Right kidney (tissue), 1 donor: ENCODE data around the gene ZNF524.

Source experiments
- DNase-seq: peaks from one replicate; pipeline ENCODE4 v3.0.0-alpha.2; 2016

ZNF524 gene

DNA sequence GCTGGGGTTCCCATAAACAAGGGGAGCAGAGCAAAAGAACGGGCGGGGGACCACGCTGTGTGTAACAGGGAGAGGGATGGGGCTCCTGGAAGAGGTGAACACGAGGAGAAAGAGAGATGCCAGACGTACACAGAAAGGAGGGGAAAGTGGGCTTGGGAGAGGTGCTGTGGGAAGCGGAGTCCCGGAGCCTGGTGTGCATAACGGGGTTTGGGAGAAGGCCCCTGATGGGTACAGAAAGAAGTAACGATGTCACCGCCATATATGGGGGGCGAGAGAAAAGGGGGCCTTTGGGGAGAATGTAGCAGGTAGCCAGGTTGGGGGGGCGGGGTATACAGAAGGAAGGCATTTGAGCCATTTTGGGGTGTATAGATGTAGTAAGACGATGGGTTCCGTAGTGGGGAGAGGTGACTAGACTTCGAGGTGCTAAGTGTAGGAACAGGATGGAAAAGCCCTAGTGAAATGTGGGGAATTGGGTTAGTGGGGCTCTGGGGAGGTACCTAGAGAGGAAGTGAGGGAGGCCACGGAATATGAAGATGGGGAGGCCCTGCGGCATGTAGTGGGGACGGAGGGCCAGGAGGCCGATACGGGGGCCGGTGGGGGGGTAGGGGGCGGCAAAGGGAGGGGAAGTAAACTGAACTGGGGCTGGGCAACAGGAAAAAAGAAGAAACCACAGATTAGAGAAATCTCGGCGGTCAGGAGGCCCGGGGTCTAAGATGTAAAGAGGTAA, 41.5 kb downstream of the ZNF524 start:
- DNase-seq = peak; percentile 60

DNA sequence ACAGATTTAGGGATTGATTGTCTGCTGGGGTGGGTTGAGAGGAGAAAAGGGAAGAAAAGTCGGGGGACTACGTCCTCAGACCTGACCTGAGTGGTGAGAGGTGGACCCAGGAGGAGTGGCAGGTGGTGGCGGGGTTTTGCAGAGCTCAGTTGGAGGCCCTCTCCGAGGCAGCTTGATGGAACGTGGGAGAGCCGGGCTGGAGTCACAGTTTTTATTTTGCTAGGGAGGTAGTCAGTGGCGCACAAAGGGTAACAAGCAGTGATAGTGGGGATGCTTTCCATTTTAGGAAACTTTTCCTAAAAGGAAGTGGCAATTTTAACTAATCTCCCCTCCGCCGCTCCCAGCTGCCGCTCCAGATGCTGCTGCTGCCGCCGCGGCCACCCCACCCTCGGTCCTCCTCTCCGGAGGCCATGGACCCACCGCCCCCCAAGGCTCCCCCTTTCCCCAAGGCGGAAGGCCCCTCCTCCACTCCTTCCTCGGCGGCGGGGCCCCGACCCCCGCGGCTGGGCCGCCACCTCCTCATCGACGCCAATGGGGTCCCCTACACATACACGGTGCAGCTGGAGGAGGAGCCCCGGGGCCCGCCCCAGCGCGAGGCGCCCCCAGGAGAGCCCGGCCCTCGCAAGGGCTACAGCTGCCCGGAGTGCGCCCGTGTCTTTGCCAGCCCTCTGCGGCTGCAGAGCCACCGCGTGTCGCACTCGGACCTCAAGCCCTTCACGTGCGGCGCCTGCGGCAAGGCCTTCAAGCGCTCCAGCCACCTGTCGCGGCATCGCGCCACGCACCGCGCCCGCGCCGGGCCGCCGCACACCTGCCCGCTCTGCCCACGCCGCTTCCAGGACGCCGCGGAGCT, 42.3 kb downstream of the ZNF524 start:
- DNase-seq = peak; percentile 68

DNA sequence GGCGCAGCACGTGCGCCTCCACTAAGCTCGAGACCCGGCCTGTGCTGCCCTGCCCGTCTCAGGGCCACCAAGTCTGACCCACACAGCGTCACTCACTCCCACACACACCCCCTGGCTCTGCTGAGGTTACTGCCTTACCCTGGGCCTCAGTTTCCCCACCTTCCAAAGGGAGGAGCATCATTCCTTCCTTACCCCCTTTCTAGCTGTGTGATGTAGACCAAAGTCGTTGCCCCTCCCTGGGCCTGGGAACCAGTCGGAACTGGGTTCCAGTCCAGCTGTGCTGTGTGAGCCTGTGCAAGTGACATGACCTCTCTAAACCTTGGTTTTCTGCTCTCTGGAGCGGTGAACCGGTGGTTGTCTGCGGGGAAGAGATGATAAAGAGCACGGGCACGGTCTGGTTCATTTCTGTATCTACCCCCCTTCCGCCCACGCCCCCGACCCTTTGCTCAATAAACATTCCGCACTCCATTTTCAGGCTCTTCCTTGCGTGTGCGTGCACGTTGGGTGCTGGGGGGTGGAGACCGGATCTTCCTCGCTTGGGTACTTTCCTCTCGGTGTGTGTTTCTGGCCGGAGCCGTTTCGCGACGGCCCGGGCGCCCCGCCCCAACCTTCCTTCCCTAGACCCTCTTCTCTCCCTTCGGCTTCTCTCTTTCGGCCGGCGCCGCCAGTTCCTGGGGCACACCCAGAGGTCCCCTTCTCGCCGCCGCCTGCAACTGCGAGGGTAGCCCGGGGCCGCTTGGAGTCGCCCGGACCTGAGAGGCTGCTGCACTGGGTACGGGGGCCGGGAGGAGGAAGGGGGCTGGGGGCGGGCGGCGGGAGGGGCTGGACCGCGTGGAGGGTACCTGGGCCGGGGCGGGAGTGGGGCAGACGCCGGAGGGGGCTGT, 43.2 kb downstream of the ZNF524 start, which contains the start of gene ZNF581:
Gene ZNF581, plus strand, starts transcription at position 647 of the 884 bp plus-strand sequence. CDS start 923 bp downstream, outside the sequence.
- peak; percentile 87 for DNase-seq

DNA sequence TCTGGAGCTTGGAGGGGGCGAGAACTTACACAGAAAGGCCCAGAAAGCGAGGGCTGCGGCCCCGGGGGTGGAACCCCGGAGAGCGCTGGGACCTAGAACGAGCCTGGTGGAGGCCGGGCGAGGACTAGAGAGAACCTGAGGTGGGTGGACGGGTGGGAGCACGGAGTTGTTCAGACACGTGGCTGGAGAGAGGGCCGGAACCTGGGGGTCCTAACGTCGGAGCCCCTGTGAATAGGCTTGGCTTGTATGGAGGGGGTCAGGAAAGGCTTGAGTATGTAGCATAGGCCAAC, 43.7 kb downstream of the ZNF524 start:
- no peak for DNase-seq

DNA sequence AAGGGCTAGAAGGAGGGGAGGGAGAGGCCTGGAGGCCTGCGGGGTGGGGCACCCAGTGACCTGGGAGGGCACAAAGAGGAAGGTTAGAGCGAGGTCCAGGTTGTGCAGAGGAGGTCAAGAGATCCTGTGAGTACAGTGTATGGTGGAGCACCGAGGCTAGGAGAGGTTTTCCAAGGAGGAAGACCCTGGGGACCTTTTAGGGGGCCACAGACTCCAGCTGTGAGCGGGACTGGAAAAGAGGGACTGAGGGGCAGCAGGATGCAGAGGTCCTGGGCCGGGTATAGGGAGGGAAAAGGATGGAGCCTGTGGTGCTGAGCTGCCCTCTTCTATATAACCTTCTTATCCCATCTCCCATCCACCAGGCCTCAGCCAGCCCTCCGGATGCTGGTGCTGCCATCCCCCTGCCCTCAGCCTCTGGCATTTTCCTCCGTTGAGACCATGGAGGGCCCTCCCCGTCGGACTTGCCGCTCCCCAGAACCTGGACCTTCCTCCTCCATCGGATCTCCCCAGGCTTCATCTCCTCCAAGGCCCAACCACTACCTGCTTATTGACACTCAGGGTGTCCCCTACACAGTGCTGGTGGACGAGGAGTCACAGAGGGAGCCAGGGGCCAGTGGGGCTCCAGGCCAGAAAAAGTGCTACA, 44.2 kb downstream of the ZNF524 start:
- no peak for DNase-seq

DNA sequence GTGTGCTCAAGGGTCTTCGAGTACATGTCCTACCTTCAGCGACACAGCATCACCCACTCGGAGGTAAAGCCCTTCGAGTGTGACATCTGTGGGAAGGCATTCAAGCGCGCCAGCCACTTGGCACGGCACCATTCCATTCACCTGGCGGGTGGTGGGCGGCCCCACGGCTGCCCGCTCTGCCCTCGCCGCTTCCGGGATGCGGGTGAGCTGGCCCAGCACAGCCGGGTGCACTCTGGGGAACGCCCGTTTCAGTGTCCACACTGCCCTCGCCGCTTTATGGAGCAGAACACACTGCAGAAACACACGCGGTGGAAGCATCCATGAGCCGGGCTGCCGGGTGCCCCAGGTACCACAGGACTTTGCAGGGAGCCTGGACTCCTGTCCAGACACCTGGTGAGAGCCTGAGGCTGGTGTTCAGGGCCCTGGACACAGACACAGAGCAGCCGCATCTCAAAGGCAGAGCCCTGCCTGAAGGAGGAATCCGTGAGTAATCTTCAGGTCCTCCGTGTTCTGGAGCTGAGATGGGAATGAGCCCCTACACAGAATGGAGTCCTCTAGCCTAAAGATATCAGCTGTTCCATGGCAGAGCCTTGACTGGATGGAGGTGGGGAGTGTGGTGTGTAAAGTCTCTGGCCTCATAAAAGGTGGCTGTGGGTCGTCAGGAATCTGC, 44.9 kb downstream of the ZNF524 start:
- DNase-seq = no peak

- DNase-seq = no peak
Measured at GRCh38 chr19:55645512-55645881, 45.4 kb downstream of the ZNF524 start.

- no peak for DNase-seq
Measured at GRCh38 chr19:55646889-55647731, 47.0 kb downstream of the ZNF524 start.

DNA sequence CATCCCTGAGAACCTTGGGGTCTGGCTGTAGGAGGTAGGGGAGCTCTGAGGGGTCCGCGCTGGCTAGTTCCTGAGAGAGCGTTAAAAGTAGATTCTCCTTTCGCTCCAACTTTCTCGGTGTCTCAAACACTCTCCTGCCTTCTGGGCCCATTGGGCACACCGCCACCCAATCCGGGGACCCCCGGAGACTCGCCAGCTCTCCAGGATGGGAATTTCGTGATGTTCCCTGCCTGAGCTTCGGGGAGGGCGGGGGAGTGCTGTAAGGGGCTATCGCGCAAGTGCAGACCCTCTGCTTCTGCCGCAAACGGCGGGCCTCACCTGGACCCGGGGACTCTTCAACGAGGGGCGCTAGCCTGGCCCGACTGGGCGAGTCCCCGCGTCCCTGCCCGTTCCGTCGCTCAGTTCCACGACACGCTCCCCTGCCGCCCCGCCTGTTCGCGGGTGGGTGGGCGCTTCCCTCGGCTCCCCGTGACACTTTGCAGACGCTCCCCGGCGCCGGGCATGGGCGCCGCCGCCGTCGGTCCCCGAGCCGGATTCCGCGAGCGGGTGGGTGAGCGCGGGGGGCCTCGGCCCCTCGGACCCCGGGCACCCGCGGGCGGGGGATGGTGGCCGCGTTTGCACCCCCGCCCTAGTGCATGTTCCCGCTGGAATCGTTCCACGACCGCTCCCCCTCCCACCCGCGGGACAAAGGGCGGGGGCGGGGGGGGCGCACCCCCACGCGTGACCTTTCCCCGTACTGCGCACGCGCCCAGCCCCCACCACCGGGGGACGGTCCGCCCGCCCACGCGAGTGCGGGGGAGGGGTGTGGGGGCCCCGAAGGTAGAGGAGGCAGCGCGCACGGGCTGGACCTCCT, 47.9 kb downstream of the ZNF524 start, which contains the start of gene CCDC106:
Gene CCDC106, plus strand, starts transcription at position 481 of the 853 bp plus-strand sequence. CDS start 835 bp downstream, outside the sequence.
- peak; percentile 93 for DNase-seq

DNA sequence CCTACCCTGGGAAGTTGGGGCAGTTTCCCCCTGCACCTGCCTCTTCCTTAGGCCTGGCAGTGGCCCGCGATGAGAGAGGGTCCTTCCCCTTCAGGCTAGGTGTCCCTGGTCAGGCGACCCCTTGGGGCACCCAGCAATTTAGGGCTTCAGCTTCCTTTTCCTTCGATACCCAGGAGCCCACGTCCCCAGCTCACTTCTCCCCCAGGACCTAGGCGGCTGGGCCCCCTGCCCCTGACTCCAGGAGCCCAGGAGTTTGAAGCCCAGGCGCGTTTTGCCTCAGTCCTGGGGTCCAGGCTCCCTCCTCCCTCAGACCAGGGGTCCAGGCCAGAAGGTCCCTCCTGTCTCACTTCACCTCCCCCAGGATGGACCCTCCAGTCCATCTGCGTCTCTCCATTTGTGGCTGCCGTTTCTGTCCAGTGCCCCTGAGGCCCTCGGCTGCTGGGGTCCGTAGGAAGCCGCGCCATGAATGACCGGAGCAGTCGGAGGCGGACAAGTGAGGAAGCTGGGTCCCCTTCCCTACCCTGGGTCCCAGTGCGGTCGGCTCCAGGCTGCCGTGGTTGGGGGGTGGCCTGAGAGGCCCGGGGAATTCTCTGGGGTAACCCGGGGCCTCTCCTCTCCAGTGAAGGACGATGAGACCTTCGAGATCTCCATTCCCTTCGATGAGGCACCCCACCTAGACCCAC, 48.6 kb downstream of the ZNF524 start:
- peak; percentile 66 for DNase-seq

DNA sequence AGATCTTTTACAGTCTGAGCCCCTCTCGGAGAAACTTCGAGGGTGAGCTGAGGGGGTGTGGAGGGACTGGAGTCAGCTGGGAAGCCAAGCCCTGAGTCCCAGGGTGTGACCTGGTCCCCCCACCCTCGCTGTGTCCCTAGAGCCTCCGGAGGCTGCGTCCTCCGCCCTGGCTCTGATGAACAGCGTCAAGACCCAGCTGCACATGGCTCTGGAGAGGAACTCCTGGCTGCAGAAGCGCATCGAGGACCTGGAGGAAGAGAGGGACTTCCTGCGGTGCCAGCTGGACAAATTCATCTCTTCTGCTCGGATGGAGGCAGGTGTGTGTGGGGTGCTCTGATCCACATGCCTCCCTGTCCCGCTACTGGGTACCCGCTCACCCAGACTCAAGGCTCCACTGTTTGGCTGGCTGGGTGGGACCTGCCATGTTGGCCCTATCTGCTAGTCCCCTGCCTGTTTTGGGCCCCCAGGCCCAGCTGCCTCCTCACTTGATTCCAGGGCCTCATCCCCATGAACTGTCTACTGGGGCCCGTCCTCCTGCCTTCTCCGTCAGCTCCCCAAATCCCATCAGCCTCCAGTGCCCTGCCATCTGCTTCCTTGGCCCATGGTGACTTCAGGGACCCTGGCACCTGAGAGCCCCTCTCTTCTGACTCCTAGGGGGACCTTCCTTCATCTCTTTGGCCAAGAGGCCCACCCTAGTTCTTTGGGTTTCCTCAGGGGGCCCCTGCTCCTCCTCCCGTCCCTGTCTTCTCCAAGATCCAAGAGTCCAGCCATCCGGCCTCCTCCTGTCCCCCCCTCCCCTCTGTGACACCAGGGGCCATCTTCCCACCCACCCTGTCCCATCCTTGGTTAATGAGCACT, 49.4 kb downstream of the ZNF524 start:
- no peak for DNase-seq

- DNase-seq = no peak
Measured at GRCh38 chr19:55650126-55650557, 50.1 kb downstream of the ZNF524 start.

DNA sequence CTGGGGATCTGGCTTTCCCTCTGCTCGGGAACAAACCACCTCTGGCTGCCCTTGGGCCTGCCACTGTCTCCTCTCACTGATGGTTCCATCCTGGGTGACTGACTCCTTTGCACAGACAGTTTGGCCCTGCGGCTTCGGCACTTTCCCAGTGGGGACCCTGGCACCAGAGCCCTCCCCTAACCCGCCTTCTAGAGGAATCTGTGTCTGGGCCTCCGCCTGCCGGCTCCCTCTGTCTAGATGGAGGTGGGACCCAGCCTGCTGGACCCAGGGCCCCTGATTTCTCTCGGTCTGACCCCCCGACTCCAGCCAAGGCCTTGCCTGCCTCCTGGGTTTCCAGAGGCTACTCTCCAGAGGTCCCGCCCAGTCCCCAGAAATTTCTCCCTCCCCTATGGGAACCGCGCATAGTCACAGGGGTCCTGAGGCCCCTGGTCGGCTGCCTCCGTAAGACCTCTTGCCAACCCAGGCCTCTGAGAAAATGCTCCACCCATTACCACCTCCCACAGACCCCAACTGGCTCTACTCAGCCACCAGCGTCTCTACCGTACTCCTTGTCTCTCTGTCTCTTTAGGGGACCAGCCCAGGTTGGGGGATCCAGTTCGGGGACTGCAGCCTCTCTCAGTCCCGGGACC, 50.6 kb downstream of the ZNF524 start:
- DNase-seq = no peak

DNA sequence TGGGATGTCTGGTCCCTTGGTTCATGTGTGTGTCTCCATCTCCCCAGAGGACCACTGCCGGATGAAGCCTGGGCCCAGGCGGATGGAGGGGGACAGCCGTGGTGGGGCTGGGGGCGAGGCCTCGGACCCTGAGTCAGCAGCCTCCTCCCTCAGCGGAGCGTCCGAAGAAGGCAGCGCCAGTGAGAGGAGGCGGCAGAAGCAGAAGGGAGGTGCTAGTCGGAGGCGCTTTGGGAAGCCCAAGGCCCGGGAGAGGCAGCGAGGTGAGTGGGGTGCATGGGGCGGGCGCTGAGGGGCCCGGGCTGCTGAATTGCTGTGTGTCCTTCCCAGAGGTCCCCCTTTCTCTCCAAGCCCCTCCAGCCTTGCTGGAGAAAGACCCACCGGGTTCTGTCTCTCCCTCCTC, 51.1 kb downstream of the ZNF524 start:
- no peak for DNase-seq

DNA sequence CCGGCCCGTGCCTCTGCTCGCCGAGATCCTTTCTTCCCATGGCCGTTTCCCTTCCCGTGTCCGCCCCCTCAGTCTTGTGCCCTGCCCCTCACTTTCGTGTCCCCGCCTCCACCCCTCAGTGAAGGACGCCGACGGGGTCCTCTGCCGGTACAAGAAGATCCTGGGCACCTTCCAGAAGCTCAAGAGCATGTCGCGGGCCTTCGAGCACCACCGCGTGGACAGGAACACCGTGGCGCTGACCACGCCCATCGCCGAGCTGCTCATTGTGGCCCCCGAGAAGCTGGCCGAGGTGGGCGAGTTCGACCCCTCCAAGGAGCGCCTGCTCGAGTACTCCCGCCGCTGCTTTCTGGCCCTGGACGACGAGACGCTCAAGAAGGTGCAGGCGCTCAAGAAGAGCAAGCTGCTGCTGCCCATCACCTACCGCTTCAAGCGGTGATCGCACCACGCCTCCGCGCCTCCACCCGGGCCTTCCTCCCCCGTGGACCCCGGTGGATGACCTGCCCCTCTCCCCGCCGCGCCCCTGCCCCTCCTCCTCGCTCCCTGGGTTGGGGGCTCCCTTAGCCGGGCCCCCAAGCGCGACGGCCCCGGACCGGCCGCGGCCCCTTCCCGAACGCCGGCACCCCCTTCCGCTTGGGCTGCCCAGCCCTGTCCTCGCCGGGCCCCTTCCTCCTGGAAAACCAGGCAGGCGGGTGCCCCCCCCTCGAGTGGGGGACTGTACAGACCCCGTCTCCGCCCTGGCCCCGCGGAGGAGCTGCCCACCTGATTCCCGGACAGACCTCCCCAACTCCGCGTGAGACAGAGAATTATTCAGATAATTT, 52.4 kb downstream of the ZNF524 start:
- DNase-seq = peak; percentile 17
